GM12864 (cell line): ENCODE data around the gene VSIG10L2.

Experiments used
- DNase-seq: peaks from one replicate; pipeline ENCODE4 v3.0.0-alpha.2; 2011; ENCODE audit warnings: low read depth
- H3K4me3 ChIP-seq: 2 replicates; pipeline ENCODE4 v1.5.1; 2011; ENCODE audit warnings: mild to moderate bottlenecking, low read depth, low read length, control low read depth
- CTCF ChIP-seq: IDR thresholded peaks from 2 replicates; pipeline ENCODE4 v1.5.1; 2011; ENCODE audit warnings: low read depth, mild to moderate bottlenecking, moderate library complexity, low read length, control low read depth, inconsistent platforms; ENCODE audit errors: missing control alignments

Gene VSIG10L2

DNA sequence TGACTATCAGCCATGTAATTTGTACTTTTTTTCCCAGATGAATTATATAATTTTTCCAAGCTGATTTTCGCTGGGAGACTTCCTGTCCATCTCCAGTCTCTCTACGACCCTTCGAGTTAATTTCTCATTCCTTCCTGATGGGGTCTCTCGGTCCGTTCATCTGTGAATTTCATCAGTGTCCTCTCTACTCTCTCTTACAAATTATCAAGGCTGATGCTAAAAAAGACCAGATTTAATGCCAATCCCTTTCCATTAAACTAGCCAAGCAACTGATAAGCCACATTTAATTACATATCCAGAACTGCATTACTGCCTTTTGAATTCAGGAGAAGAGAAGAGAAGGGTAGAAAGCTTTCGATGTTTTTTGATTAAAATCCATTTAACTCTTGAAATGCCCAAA is 25.8 kb downstream of the VSIG10L2 start:
- H3K4me3 ChIP-seq = no peak overlapping the region
- DNase-seq = no peak
- TF ChIP-seq CTCF = no peak

GRCh38 chr11:125974284-125974683 is 28.4 kb downstream of the VSIG10L2 start:
- H3K4me3 ChIP-seq = no peak overlapping the region
- no peak for DNase-seq
- no peak for TF ChIP-seq CTCF

DNA sequence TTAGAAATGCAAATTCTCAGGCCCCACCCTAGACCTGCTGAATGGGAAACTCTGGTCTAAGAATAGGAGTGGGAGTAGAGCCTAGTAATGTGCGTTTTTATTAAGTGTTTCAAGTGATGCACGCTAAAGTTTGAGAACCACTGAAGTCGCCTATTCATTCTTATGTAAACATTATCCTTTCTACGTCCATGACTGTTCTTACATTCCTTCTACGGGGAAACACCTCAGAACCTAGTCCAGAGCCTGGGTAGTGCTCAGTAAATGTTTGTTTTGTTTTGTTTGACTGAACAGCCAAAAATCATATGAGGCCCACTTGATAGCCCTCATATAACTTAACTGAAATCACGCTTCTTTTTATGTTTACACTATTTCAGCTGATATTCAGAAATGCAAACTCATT is 29.8 kb downstream of the VSIG10L2 start:
- no peak overlapping the region for H3K4me3 ChIP-seq
- DNase-seq = no peak
- no peak for TF ChIP-seq CTCF

GRCh38 chr11:125976156-125976555 is 30.3 kb downstream of the VSIG10L2 start:
- no peak overlapping the region for H3K4me3 ChIP-seq
- TF ChIP-seq CTCF = no peak
- no peak for DNase-seq

DNA sequence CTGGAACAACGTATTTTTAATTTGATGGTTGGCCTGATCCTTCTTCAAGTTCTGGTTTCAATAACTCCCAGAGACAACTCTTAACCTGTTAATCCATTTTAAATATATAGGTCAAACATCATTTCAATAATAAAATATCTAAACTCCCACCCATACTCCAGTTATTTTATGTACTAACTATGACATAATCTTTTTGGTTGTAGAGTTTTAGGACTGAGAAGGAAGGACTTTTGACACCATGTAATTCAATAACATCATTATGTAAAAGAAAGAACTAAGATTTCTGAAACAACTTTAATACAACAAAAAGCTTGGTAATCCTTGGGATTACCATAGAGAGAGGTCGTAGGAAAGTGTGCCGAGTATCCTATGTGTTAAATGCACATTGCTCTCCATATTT is 31.5 kb downstream of the VSIG10L2 start:
- DNase-seq = no peak
- no peak for TF ChIP-seq CTCF
- H3K4me3 ChIP-seq = no peak overlapping the region

DNA sequence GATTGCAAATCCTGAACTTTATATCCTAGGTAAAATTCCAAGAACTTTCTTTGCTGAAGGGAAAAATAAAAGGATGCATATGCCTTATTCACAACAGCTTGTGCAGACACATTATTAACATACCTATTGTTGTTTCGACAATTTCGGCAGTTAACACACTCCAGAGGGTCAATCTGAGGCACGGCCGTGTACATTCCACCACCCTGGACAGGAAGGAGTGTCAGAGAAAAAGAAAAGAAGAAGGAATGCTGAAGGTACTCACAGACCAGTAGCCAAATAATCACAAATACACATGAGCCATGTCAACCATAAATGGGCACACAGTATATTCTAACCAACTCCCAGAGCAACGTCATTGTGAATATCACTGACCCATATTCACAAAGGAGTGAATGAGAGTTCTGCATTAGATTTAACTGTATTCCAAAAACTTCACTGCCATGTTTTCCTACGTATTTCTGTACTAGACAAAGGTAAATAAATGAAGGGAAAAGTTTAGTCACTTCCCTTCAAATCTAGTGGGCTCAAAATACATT is 32.4 kb downstream of the VSIG10L2 start:
- no peak overlapping the region for H3K4me3 ChIP-seq
- no peak for DNase-seq
- no peak for TF ChIP-seq CTCF

DNA sequence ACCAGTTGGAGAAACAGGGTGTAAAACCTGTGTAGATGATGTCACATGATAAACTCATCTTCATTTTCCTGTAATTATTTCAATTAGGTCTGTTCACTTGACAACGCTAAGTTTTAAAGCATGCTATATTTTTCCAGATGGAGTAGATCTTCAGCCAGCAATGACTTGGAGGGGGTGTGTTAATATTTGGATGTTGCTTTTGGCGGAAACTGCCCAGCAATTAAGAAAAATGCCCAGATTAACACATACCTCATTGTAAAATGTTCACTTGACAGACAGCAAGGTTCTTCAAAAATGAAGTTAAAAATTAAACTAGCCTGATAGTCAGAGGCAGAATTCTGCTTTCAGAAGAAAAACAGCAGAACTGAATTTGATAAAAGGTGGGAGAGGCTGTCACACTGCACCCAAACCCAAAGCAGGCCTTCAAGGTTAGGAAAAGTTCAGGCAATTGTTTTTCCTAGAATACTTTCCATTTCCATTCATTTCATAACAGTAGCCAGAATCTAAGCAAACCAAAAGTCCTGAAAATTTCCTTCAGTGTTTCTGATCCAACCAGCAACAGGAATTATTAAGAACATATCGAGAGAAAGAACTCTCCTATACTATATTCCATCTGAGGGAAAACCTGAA is 33.0 kb downstream of the VSIG10L2 start:
- no peak overlapping the region for H3K4me3 ChIP-seq
- no peak for DNase-seq
- TF ChIP-seq CTCF = no peak
